Measurements from ENCODE around the gene FAM210B.
A peak's percentile ranks its signal among the peaks of the same experiment; 100 is the strongest.
"Not testable (repeated sequence)": the region's sequence is repeated elsewhere in the genome, so short reads cannot be mapped to it uniquely, and the experiment has no call there.

Gene FAM210B

DNA sequence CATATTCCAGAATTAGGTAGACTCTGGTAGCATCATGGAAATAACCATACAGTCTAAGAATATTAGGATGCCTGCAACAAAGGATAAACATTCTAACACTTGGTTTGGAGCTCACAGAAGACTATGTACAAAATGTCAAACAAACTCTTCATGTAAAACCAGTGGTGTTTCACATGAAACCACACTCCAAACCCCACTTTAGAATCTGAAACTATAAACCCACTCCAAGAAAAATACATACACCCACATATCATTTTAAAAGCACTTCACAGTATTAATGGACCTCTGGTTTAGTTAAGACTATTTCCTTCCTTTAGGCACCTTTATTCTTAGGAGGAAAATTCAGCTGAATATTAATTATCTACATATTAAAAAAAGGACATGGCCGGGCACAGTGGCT, 22.7 kb downstream of the FAM210B start:
- no peak overlapping the region for H3K4me3 ChIP-seq (replicated peaks in 1 of 2; ENCODE audit: low read depth in 2 of 2, low read length in 2 of 2)
- TF ChIP-seq, protein P1, sequence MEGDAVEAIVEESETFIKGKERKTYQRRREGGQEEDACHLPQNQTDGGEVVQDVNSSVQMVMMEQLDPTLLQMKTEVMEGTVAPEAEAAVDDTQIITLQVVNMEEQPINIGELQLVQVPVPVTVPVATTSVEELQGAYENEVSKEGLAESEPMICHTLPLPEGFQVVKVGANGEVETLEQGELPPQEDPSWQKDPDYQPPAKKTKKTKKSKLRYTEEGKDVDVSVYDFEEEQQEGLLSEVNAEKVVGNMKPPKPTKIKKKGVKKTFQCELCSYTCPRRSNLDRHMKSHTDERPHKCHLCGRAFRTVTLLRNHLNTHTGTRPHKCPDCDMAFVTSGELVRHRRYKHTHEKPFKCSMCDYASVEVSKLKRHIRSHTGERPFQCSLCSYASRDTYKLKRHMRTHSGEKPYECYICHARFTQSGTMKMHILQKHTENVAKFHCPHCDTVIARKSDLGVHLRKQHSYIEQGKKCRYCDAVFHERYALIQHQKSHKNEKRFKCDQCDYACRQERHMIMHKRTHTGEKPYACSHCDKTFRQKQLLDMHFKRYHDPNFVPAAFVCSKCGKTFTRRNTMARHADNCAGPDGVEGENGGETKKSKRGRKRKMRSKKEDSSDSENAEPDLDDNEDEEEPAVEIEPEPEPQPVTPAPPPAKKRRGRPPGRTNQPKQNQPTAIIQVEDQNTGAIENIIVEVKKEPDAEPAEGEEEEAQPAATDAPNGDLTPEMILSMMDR (IDR thresholded peaks at IDR 0.05; ENCODE audit: low read depth, low read length): no peak
- DNase-seq (ENCODE audit: low read depth in 2 of 2): no peak

DNA sequence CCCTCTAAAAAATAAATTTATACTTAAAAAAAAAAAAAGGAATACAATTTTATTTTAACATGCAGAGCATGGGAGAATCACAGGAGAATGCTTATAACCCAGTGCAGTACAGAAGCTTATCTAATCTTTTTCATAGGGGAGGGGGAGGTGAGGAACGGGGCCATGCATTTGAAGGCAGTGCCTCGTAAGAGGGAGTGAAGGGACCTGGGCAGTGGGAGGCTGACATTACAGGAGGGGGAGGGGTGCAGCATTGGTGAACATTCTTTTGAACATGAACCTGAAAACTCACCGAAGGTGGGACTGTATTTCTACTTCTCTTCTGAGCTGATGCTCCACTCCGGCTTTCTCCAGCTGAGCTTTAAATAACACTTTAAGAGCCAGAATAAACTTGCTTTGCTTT, 23.9 kb downstream of the FAM210B start:
- H3K4me3 ChIP-seq (replicated peaks in 1 of 2; ENCODE audit: low read depth in 2 of 2, low read length in 2 of 2): no peak overlapping the region
- TF ChIP-seq, protein P1 (IDR thresholded peaks at IDR 0.05; ENCODE audit: low read depth, low read length): no peak
- DNase-seq (ENCODE audit: low read depth in 2 of 2): no peak

DNA sequence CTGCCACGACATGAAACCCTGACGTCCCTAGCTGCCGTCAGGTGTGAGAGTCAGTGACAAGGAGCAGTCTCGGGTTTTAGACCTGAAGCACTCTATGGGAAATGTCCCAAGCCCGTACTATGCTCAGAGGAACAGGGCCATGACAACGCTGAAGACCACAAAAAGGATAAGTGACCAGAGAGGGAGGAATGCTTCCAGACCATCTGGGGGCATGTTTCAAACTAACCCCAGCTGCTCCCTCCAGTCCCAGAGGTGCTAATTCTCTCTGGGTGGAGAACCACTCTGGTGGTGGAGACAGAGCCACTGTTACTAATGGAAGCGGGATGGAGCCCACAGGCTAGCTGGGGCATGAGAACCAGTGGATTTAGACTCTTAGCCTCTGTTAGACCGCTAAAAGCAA, 24.6 kb downstream of the FAM210B start:
- no peak for DNase-seq (ENCODE audit: low read depth in 2 of 2)
- no peak overlapping the region for H3K4me3 ChIP-seq (replicated peaks in 1 of 2; ENCODE audit: low read depth in 2 of 2, low read length in 2 of 2)
- TF ChIP-seq, protein P1 (IDR thresholded peaks at IDR 0.05; ENCODE audit: low read depth, low read length): no peak

DNA sequence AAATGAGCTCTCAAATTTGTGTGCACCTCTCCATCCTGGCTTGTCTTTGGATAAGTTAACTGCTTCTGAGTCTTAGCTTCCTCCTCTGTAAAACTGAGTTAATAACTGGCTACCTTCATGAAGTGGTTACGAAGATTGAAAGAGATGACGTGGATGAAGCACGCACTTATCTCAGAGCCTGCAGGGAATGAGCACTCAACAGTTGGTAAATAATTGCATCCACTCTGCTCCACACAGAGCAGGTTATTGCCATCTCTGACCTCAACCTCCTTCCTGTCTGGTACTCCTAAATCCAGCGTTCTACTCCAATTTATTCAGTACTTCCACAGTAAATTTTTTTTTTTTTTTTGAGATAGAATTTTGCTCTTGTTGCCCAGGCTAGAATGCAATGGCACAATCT, 26.4 kb downstream of the FAM210B start:
- TF ChIP-seq, protein P1 (IDR thresholded peaks at IDR 0.05; ENCODE audit: low read depth, low read length): no peak
- no peak for DNase-seq (ENCODE audit: low read depth in 2 of 2)
- H3K4me3 ChIP-seq (replicated peaks in 1 of 2; ENCODE audit: low read depth in 2 of 2, low read length in 2 of 2): no peak overlapping the region

DNA sequence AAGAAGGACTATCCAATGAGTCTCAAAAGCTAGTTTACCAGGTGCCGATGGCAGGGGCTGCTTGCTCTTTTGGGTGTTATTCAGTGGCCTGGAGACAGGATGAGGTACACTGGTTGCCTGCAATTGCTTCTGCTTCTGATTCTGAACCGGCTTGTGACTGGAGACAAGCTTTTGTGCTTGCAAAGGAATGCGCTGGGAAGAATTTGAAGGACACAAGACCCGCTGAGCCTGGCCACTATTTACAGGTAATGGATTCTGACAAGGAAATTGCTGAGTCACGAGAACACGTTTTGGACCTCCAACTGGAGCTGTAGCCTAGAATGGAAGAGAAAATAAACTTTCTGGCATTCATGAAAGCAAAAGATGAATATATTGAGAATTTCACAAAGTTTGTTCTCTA, 27.4 kb downstream of the FAM210B start:
- no peak overlapping the region for H3K4me3 ChIP-seq (replicated peaks in 1 of 2; ENCODE audit: low read depth in 2 of 2, low read length in 2 of 2)
- DNase-seq (ENCODE audit: low read depth in 2 of 2): no peak
- TF ChIP-seq, protein P1 (IDR thresholded peaks at IDR 0.05; ENCODE audit: low read depth, low read length): no peak

DNA sequence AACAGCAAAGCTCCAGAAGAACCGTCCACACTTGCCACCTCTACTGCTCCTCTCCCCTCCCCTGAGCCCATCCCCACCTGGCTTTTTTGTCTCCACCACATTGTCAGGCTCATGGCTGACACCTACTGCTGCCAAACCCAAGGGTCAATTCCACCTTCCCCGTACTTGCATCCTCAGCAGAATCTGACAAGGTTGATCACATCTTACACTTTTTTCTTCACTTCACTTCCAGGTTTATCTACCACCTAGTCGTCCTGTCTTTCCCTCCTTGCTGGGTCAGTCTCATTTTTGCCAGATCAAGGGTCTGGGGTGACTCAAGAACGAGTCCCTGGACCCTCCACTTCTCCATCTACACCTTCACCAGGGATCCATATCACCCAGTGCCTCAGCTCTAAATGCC, 30.1 kb downstream of the FAM210B start:
- TF ChIP-seq, protein P1 (IDR thresholded peaks at IDR 0.05; ENCODE audit: low read depth, low read length): no peak
- H3K4me3 ChIP-seq (replicated peaks in 1 of 2; ENCODE audit: low read depth in 2 of 2, low read length in 2 of 2): no peak overlapping the region
- DNase-seq (ENCODE audit: low read depth in 2 of 2): no peak

DNA sequence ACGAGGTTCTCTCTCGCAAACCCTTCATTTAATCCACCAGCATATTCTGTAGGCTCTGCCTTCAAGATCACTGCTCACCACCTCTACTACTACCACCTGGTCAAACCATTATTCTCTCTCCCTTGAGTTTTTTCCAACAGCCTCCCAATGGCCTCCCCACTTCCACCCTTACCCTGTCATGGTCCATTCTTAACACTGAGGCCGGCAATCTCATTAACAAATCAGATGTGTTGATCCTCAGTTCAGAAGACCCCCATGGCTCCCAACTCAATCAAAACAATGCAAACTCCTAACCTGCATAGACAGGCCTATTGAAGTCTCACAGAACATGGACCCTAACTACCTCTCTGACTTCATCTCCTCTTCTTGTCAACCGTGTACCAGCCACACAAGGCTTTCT, 31.0 kb downstream of the FAM210B start:
- TF ChIP-seq, protein P1 (IDR thresholded peaks at IDR 0.05; ENCODE audit: low read depth, low read length): no peak
- H3K4me3 ChIP-seq (replicated peaks in 1 of 2; ENCODE audit: low read depth in 2 of 2, low read length in 2 of 2): no peak overlapping the region
- DNase-seq (ENCODE audit: low read depth in 2 of 2): no peak

DNA sequence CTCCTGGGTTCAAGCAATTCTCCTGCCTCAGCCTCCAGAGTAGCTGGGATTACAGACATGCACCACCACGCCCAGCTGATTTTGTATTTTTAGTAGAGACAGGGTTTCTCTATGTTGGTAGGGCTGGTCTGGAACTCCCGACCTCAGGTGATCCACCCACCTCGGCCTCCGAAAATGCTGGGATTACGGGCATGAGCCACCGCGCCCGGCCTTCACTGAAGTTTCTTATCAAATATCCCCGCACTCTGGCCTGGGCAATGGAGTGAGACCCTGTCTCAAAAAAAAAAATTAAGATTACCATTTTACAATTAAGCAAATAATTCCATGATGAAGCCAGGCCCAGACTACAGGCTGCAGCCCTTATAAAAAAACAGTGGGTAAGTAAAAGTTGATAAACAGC, 31.6 kb downstream of the FAM210B start:
- H3K4me3 ChIP-seq (replicated peaks in 1 of 2; ENCODE audit: low read depth in 2 of 2, low read length in 2 of 2): peak overlapping the region in 1 of 2 donors; percentile 94
- not testable (repeated sequence) for DNase-seq (ENCODE audit: low read depth in 2 of 2)
